HG02759 (cell line): Measurements from ENCODE around the gene GMCL1.

Experiments used
- ATAC-seq: cut with Tn5 transposase; IDR thresholded peaks from one replicate; pipeline ENCODE4 v1.9.1; 2021; ENCODE audit warnings: mild to moderate bottlenecking, moderate library complexity; ENCODE audit not compliant: unreplicated experiment

GMCL1 gene

DNA sequence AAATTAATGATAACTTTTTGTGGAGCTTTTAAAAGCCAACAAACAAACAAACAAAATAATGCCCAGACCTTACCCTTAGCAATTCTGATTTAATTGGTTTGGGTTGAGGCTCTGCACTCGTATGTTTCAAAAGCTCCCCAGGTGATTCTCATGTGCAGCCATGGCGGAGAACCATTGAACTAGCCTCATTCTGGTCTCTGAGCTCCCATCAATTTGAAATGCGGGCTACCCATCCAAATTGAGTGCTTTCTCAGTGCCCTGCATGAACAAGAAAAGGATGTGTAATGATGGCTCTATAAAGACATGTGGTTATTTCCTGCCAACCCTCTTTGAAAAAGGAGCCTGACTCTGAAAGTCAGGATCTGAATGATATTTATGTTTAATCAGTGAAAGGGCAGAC, 93.7 kb downstream of the GMCL1 start:
- ATAC-seq = no peak

DNA sequence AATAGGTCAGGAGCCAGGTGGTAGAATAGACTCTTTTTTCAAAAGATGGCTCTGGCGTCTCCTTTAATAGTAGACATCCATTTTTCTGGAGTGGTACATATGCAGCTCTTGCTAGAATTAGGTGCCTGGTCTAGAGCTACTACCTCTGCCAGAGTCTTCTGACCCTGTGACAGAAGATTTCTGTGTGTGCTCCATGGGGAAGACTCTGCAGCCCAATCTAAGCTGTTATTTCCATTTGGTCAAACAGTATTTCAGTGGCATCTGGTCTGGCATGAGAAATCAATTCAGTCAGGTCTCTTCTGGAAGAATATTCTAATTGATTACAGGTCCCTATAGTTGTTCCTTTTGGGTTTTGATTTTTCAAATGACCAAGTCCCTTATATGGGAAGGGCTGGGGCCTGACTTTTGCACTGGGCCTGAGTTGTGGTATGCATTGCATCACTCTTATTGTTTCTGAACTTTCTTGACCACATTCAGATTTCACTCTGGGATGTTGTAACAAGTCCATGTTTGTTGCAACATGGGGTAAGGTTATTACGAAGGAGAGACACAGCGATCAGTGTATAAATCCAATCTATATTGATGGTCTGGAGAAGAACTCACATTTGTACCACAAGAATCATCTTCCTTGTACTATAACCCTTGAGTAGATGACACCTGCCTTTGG, 97.5 kb downstream of the GMCL1 start:
- ATAC-seq = no peak
